Stromal cell of bone marrow (primary cell): ENCODE results near the gene RABL2B.
"Not testable (repeated sequence)": the region's sequence is repeated elsewhere in the genome, so short reads cannot be mapped to it uniquely, and the experiment has no call there.

ENCODE experiments used
- DNase-seq: peaks from one replicate; pipeline ENCODE4 v3.0.0-alpha.2; 2012; ENCODE audit warnings: low read depth

The RABL2B gene

DNA sequence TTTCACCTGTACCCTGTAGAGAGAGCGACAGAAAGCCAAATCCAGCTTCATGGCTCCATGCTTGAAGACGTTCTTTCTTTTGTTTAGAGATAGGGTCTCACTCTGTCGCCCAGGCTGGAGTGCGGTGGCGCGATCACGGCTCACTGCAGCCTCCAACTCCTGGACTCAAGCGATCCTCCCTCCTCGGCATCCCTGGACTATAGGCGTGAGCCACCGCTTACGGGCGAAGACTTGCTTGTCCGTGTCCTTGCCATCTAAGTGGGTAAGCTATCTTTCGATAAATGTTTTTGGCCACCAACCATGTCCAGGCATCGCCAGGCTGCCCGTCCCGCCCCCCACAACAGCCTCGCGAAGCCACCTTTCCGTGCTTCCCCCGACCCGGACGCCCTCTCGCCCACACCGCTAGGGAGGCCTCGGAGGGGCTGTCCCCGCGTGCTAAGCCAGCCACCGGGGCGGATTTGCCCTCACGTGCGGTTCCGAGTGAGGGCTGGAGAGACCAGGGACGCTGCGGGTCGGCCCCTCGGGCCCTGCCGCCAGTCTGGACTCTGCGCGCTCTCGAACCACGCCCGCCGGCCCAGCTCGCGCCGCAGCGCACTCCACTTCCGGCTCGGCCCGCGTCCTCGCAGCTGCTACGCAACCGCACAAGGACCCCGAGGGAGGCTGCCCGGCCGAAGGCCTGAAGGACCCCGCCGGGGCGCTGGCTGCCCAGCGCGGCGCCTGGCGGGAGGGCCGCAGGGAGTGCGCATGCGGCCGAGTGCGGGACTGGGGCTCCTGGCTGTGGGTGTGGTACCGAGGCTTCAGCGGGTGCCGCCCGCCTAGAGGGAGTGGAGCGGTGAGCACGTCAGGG is at the start of gene RABL2B:
RABL2B (minus strand) TSS at position 604 of the 847 bp plus-strand sequence. CDS start 1,342 bp downstream, outside the sequence.
- peak; percentile 66 for DNase-seq

DNA sequence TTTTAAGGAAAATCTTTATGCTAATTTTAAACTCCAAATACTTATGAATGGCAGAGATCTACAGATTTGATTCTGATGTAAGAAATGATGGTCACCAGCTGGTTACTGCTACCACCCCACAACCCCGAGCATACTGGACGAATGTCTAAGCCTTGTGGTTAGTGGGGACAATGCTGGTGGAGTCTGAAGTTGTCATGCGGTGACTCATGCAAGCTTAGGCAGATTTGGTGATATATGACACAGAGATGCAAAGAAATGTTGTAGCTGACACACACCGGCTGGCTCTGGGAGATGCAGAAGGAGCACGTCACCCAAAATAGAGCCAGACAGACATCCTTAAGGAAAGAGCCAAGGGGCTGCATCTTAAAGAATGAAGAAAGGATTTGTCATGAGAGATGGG is 3.5 kb upstream of the RABL2B start:
- not testable (repeated sequence) for DNase-seq

DNA sequence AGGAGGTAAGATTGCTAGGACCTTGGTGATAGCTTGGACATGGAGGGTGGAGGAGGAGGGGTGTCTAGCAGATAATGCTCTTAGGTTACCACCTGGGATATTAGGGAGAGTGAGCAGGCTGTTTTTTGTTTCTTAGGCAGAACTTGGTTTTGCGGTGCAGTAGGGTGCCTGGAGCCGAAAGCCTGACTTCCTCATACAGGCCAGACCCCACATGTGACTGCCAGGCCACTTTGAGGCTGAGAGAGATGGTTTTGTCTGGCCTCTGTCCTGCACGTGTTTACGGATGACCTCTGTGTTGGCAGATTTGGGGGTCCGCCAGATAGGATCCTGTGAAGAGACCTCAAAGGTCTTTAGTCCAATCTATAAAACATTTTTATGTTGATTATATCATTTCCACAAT is 1.9 kb upstream of the RABL2B start:
- not testable (repeated sequence) for DNase-seq

DNA sequence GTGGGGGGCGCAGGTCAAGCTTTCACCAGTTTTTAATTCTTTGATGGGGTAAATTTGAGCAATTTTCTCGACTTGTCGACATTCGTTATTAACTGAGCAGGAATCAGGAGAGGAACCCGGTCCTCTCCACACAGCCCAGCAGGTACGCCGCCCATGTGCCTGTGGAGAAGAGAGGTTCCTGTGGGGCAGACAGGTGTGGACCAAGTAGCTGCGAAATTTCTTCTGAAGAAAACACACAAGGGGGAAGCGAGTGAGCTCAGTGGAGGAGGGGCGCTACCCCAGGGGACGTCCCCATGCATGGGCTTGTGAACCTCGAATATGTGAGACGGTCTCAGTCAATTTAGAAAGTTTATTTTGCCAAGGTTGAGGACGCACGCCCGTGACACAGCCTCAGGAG is 442 bp upstream of the RABL2B start:
- not testable (repeated sequence) for DNase-seq

DNA sequence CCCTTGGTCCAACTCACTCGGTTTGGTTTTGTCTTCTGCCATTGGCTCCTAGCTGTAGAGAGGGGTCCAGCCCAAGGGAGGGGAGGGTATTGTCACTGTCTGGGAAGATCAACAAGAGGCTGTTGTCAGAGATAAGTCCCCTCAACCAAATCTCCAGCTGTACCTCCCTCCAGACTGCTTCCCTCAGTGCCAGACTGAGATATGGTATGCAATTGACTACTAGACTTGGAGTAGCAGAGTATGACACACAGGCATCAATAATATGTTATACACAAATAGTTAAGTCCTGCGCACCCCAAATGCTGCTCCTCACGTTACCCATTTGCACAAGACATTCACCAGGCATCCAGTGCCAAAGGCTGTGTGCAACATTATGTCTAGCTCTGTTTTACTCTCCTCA is 1.2 kb downstream of the RABL2B start:
- DNase-seq: not testable (repeated sequence)

DNA sequence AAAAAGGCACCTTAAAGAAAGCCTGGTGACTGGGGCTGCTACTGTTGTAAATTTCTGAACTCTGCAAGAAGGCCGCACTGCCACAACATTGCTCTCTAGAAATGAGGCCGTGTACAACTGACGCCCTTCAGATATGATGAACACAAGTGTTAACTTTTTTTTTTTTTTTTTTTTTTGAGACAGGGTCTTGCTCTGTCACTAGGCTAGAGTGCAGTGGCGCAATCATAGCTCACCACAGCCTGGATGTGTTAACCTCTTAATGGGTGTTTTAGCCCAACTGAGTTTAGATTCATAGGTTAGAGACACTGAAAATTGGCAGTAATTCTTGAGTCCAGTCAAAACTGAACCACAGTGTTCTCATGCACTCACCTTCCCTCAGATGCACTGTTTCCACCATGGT is 3.2 kb downstream of the RABL2B start:
- not testable (repeated sequence) for DNase-seq

DNA sequence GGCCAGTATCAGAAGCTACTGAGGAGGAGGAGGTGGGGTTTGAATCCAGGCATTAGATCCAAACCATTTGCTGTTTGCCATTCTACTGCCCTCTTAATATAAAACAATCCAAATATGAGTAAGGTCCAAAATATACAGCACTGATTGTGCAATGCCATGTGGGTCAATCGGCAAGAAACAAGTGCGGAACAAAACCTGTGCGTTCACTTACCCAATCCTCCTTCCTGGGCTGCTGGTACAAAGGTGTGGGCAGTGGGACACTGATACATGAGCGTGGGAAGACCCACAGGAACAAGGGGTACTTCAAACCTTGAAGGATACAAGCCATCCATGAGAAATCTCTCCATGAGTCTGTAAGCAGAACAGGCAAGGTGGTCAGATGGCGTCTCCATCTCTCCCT is 5.8 kb downstream of the RABL2B start:
- not testable (repeated sequence) for DNase-seq

DNA sequence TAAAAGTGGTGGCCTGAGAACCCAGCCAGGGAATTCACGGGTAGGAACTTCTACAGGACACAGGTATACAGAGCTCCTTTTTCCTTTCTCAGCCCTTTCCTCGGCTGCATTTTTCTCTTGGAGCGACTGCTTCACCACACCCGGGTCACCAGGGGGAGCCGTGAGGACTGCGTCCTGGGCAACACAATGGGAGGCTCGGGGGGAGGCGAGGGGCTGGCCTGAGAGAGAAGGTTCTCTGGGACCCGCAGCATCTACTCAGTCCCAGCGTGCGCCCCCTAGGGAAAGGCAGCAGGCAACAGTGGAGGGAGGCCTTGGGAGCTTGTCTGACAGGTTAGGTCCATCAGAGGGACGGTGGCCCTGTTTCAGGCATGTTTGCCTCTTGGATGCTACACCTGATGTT is 8.3 kb downstream of the RABL2B start:
- not testable (repeated sequence) for DNase-seq

DNA sequence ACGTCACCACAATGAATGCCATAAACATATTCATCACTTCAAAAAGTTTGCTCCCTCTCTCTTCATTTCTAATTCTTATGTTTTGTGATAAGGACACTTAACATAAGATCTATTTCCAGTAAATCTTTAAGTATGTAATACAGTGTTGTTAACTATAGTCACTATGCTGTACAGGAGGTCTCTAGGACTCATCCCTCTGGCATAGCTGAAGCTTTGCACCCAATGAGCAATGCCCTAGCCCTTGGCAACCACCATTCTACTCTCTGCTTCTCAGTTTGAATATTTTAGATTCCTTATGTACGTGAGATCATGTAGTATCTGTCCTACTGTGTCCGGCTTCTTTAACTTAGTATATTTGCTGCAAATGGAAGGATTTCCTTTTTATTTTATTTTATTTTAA is 19.1 kb downstream of the RABL2B start:
- not testable (repeated sequence) for DNase-seq

DNA sequence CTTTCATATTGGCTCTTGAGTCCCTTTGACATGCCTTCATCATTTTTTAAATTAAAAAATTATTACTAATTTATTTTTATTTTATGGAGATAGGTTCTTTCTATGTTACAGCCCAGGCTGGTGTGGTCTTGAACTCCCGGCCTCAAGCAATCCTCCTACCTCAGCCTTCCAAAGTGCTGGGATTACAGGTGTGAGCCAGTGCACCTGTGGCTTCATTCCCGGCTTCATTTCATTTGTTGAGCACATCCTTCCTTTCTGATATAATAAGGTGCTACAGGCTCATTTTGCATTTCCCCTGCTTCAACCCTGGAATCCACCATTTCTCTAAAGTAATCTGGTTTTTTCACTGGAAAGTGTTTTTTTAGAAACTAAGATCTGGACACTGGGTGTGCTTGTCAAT is 21.6 kb downstream of the RABL2B start:
- not testable (repeated sequence) for DNase-seq

DNA sequence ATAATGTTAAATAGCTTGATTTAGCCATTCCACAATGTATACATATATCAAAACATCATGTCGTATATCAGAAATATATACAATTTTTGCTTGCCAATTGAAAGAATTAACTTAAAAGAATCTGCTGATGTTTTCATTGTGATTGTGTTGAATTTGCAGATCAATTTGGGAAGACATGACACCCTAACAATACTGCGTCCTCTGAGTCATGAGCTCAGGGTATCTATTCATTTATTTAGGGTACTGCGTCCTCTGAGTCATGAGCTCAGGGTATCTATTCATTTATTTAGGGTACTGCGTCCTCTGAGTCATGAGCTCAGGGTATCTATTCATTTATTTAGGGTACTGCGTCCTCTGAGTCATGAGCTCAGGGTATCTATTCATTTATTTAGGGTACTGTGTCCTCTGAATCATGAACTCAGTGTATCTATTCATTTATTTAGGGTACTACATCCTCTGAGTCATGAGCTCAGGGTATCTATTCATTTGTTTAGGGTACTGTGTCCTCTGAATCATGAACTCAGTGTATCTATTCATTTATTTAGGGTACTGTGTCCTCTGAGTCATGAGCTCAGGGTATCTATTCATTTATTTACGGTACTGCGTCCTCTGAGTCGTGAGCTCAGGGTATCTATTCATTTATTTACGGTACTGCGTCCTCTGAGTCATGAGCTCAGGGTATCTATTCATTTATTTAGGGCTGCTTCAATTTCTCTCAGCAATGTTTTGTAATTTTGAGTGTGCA is 23.7 kb downstream of the RABL2B start:
- not testable (repeated sequence) for DNase-seq

DNA sequence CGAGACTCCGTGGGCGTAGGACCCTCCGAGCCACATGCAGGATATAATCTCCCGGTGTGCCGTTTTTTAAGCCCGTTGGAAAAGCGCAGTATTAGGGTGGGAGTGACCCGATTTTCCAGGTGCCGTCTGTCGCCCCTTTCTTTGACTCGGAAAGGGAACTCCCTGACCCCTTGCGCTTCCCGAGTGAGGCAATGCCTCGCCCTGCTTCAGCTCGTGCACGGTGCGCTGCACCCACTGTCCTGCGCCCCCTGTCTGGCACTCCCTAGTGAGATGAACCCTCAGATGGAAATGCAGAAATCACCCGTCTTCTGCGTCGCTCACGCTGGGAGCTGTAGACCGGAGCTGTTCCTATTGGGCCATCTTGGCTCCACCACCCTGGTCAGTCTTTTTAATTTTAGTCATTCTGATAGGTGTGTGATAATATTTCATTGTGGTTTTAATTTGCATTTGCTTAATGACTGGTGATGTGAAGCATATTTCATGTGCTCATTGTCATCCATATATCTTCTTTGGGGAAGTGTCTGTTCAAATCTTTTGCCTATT is 26.4 kb downstream of the RABL2B start:
- not testable (repeated sequence) for DNase-seq

DNA sequence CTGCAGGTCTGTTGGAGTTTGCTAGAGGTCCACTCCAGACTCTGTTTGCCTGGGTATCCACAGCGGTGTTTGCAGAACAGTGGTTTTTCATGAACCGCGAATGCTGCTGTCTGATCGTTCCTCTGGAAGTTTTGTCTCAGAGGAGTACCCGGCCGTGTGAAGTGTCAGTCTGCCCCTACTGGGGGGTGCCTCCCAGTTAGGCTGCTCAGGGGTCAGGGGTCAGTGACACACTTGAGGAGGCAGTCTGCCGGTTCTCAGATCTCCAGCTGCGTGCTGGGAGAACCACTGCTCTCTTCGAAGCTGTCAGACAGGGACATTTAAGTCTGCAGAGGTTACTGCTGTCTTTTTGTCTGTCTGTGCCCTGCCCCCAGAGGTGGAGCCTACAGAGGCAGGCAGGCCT is 27.0 kb downstream of the RABL2B start:
- not testable (repeated sequence) for DNase-seq

DNA sequence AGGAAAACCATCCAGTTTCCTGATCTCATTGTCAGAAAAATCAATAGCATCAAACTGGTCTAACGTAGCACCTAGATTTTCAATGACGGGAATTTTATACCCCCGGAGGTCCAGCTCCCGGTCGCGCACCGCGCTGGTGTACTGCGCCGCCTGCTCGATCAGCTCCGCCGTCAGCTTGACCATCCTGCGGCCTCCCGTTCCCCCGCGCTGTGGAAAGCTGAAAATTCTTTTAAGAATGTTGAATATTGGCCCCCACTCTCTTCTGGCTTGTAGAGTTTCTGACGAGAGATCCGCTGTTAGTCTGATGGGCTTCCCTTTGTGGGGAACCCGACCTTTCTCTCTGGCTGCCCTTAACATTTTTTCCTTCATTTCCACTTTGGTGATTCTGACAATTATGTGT is 28.2 kb downstream of the RABL2B start:
- not testable (repeated sequence) for DNase-seq

DNA sequence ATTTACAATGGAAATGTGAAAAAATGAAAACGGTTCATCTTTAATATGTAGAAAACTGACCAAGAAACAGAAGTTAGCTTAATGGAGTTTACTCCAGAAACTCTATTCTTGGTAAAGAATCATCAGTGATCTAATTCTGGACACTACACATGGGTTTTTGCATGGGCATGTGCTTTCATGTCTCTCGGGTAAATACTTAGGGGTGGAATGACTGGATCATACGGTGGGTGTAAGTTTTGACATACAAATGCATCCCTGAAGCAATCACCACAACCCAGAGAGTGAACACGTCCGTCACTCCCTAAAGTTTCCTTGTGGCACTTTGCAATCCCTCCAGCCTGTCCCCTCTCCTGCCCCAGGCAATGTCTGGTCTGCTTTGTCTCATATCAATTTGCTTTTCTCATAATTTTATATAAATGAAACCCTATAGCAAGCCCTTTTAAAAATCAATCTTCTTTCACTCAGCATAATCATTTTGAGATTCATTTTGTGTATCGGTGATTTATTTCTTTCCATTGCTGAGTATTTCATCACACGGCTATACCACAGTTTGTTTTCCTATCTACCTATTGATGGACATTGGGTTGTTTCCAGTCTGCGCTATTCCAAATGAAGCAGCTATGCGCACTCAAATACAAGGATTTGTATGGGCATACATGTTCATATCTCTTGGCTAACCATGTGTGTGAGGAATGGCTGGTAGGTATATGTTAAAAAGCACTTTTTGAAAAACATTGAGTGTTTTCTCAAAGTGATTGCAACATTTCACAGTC is 33.9 kb downstream of the RABL2B start:
- not testable (repeated sequence) for DNase-seq

DNA sequence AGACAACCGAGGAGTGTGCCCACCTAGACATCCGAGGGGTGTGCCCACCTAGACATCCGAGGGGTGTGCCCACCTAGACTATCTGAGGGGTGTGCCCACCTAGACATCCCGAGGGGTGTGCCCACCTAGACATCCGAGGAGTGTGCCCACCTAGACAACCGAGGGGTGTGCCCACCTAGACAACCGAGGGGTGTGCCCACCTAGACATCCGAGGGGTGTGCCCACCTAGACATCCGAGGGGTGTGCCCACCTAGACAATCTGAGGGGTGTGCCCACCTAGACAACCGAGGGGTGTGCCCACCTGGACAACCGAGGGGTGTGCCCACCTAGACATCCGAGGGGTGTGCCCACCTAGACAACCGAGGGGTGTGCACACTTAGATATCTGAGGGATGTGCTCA is 34.8 kb downstream of the RABL2B start:
- not testable (repeated sequence) for DNase-seq

DNA sequence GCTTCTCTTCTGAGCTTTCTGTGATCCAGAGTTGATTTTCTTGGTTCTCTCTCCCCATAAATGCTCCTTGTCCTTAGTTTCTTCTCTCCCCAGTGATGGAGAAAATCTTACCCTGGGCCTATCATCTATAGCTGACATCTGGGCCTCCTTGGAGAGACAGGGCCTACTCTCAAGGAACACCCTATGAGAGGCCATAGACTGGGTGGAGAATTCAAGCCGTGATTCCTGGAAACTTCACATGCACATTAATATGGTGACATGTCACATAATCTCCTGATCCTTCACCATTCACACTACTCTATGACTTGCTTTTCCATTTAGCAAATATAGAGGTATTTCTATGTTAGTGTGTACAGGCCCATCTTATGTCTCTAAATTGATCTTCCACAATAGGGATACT is 35.9 kb downstream of the RABL2B start:
- DNase-seq: not testable (repeated sequence)

DNA sequence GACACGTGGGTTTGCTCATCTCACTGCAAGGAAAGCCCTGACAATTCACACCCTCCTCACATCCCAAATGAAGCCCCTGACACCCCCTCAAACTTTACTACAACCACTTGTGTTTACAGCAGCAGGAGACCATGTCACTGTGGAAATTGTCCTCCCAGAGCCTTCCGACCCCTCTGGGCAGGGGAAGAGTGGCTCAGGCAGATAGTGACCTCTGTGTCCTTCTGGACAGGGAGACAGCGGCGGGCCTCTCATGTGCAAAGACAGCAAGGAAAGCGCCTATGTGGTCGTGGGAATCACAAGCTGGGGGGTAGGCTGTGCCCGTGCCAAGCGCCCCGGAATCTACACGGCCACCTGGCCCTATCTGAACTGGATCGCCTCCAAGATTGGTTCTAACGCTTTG is 39.0 kb downstream of the RABL2B start:
- DNase-seq: not testable (repeated sequence)

DNA sequence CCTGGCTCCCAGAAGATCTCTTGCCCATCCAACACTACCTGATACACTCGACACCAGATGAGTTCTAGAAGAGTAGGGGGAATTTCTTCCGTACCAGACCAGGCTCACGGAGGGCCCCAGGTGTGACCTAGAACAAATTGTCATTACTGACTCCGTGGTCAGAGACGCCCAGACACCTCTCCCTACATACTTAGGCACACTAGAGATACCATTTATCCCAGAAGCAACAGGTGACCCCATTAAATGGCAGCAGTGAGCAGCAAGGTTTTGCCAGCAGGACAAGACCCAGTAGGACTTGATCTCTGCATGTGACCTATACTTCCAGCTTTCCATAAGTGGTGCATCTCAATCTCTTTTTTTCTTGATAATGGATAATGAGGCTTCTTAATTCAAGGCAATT is 42.7 kb downstream of the RABL2B start:
- not testable (repeated sequence) for DNase-seq

DNA sequence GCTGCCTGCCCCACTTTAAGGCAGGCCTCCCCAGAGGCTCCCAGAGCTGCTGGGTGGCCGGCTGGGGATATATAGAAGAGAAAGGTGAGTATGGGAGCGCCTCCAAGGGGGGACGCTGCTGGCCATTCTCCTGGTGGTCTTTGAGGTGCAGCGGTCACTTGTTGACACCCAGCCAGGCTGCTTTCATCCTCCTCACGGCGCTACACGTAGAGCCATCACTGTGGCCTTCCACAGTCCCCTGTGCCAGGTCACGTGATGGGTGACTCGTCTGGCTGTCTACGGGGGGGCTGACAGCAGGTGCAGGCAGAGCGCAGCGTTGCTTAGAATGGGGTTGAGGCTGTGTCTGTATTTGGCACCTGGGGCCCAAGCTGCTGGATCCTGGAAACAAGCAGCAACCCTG is 43.5 kb downstream of the RABL2B start:
- DNase-seq: no peak

DNA sequence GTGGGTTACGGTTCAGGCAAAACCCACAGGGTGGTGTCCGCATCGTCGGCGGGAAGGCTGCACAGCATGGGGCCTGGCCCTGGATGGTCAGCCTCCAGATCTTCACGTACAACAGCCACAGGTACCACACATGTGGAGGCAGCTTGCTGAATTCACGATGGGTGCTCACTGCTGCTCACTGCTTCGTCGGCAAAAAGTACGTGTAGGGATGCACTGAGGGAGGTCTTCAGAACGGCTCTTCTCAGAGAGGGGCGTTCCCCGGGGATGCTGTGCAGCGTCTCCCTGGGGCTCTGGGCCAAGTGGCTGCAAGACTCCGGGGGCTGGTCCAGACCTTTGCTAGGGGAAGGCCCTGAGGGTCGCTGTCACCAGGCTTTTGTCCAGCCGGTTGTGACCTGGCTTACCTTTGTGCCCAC is 44.2 kb downstream of the RABL2B start:
- no peak for DNase-seq

DNA sequence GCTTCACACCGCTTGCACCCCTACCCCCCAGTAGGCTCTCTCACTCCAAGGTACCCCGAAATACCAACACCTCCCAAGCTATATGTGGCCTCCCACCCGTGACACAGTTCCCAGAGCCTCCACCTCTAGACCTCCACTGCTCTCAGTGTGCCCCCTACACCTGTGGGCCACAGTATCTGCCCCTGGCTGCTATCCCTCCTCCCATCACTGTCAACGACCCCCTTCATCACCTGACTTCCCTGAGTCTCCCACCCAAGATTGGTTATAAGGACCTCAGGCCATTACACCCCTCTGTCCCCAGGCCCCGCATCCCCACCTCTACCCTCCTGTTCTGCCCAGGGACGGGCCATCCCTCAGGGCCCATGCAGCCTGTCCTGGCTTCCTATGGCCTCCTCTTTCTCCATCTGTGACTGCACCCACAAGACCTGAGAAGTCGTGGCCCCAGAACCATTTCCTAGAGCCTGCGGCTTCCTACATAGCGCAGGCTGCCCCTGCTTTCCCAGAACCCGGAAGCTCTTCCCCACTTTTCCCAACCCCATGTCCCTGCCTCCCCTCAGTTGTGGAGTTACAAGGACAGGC is 44.7 kb downstream of the RABL2B start:
- DNase-seq: no peak
